IPS-15b (cell line): ENCODE data around the gene CYRIA.

Experiments used
- H3K27me3 ChIP-seq: one replicate; pipeline ENCODE4 v1.6.1; 2013; ENCODE audit warnings: low read length; ENCODE audit not compliant: control insufficient read depth, insufficient read depth
- H3K36me3 ChIP-seq: one replicate; pipeline ENCODE4 v1.6.1; 2013; ENCODE audit warnings: low read length; ENCODE audit not compliant: control insufficient read depth, insufficient read depth
- H3K4me1 ChIP-seq: one replicate; pipeline ENCODE4 v1.6.1; 2013; ENCODE audit warnings: mild to moderate bottlenecking, low read length; ENCODE audit not compliant: control insufficient read depth, insufficient read depth
- H3K4me3 ChIP-seq: one replicate; pipeline ENCODE4 v1.5.1; 2013; ENCODE audit warnings: low read depth, low read length
- H3K9ac ChIP-seq: one replicate; pipeline ENCODE4 v1.6.1; 2013; ENCODE audit warnings: low read depth, mild to moderate bottlenecking, low read length
- H3K9me3 ChIP-seq: one replicate; pipeline ENCODE4 v1.6.1; 2013; ENCODE audit warnings: mild to moderate bottlenecking, low read length; ENCODE audit not compliant: control insufficient read depth, insufficient read depth

CYRIA gene

DNA sequence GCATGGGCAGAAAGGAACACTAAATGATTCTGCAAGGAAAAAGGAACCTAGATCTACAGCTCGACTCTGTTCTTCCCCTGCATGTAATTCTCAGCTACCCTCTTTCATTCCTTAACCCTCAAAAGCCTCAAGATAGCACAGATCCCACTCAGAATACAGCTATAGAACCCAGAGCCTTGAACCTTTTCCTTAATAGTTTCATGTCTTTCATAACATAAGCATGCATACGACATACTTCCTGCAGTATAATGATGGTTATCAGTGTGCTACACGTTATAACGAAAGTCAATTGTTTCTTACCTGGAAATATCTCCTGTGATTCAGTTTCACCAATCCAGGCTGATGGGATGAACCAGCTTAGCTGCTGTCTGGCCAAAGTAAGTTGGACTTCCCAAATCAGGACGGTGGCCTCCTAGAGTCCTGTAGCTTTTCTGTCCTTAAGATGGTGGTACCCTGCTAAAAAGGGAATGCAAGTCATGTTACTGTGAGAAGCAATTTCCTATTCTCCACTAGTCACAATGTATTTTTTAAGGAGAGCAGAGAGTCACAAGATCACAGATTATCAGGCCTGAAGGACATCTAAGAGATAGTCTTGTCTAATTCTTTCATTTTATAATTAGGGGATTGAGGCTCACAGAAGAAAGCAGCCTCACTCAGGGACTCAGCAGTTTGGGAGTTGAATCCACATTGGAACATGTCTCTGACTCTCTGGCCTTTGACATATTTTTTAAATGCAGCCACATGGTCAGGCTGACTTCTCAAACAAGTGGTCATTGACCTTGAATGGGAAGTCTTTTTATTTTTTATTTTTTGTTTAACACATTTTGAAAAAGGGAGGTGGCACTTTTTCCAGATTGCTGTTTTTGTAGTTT, 41.8 kb downstream of the CYRIA start:
- H3K9ac ChIP-seq: no peak overlapping the region
- H3K9me3 ChIP-seq: no peaks in the 10 kb centered on the region
- H3K4me3 ChIP-seq: no peak overlapping the region
- no peaks in the 10 kb centered on the region for H3K36me3 ChIP-seq
- no peaks in the 10 kb centered on the region for H3K27me3 ChIP-seq
- peaks cover 11% of the 10 kb centered on the region for H3K4me1 ChIP-seq

DNA sequence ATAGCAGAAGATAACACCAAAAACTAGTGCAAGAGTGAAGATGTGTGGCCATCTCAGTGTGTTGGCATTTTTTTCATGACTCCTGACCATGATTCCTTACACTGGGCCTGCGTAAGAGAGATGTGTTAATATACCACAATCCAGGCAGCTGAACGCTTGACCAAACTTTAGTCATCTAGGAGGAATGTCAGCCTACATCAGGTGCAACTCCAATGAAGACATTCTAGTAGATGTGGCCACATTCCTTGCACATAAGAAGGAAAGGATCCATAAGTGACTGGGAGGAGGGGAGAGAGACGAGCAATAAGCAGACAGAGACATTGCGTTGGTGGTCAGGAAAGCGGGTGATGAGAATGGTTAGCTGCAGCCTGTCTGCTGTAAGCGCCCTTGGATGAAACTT, 42.6 kb downstream of the CYRIA start:
- H3K27me3 ChIP-seq: no peaks in the 10 kb centered on the region
- H3K9me3 ChIP-seq: no peaks in the 10 kb centered on the region
- no peaks in the 10 kb centered on the region for H3K36me3 ChIP-seq
- no peak overlapping the region for H3K9ac ChIP-seq
- no peak overlapping the region for H3K4me3 ChIP-seq
- H3K4me1 ChIP-seq: peaks cover 11% of the 10 kb centered on the region

DNA sequence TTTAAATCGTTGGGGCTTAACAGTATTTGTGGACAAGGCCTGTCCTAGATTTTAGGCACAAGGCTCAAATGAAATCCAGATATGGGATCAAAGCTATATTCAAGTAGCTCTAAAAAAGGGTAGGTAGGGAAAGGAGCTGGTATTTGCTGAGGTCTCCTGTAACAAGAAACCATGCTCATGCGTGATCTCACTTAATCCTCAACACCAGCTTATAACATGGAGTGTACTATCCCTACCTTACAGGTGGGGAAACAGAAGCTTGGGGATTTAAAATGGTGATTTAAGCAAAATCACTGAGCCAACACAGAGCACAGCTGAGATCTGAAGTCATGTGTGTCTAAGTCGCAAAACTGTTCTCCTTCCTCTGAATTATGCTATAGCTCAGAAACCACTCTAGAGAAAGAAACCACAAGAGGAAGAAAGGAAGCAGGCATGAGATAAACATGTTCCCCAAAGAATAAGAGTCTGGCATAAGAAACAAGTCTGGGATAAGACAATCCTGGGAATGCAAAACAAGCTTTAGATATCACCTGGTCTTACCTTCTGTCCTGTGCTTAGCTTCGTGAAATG, 43.1 kb downstream of the CYRIA start:
- Histone ChIP-seq H3K4me1 (peaks cover 11% of the 10 kb centered on the region), H3K9ac (no peak overlapping the region), H3K4me3 (no peak overlapping the region), H3K36me3 (no peaks in the 10 kb centered on the region), H3K27me3 (no peaks in the 10 kb centered on the region), H3K9me3 (no peaks in the 10 kb centered on the region)

DNA sequence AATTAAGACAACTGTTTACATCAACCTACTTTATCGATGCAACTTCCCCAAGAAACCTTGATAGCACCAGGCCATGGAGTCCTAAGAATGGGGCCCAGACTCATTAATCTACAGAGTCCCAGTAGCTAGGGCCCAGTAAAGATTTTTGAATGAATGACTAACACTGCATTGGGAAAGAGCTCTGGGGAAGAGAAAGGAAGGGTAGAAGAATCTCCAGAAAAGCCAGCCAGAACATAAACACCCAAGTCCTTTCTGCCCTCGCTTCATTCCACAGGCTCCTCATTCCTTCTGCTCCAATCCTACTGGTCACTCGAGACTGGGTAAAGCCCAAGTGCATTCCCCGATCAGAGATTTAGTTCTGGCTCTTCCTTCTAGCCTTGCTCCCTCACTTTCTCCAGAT, 44.3 kb downstream of the CYRIA start:
- Histone ChIP-seq H3K36me3 (no peaks in the 10 kb centered on the region), H3K4me3 (no peak overlapping the region), H3K27me3 (no peaks in the 10 kb centered on the region), H3K9me3 (no peaks in the 10 kb centered on the region), H3K9ac (no peak overlapping the region), H3K4me1 (peaks cover 11% of the 10 kb centered on the region)

DNA sequence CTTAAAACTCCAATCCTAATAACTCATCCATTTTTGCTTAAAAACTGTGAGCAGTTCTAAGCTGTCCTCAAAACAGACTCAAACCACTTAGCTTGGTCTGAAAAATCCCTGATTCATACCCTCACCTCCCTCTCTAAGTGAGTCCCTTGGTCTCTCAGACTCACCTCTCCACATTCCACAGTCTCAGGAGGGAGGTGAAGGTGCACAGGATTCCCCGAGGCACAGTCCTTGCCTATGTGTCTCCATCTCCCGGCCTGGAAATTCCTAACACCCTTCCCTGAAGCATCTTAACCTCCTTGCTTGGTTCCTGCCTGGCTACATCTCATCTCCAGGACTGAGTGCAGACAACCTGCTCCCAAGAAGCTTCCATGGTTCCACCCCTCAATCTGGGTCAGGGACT, 45.0 kb downstream of the CYRIA start:
- Histone ChIP-seq H3K27me3 (no peaks in the 10 kb centered on the region), H3K9me3 (no peaks in the 10 kb centered on the region), H3K4me1 (peaks cover 10% of the 10 kb centered on the region), H3K36me3 (no peaks in the 10 kb centered on the region), H3K9ac (no peak overlapping the region), H3K4me3 (no peak overlapping the region)

DNA sequence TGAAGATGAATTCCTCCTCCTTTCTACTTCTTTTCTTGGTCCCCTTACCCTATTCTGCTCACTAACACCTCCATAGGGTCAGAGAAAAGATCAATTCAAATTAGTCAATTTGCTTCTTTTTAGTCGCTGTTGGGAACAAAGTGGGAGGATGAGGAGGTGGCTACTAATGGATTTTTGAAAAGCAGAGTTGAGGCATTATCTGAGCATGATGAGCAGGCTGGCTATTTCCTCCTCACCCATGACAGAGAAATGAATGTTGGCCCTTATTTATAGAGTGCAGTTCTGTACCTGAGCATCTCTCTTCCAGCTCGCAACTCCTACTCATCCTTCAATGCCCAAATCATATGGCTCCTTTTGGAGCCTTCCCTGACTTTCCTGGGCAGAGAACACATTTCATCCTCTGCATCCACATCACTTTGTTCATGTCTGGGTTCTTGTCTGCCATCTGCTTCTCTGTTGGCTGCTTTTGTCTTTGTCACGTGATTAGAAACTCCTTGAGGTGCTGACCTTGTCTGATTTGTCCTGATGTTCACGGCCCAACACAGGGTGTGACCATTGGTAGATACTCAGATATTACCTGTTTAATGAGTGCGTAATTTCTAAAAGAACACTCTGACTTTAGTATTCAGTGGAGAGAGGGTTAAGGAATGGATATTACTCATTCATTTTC, 45.9 kb downstream of the CYRIA start:
- peaks cover 1% of the 10 kb centered on the region for H3K4me1 ChIP-seq
- H3K9ac ChIP-seq: no peak overlapping the region
- no peaks in the 10 kb centered on the region for H3K27me3 ChIP-seq
- no peak overlapping the region for H3K4me3 ChIP-seq
- no peaks in the 10 kb centered on the region for H3K9me3 ChIP-seq
- no peaks in the 10 kb centered on the region for H3K36me3 ChIP-seq

DNA sequence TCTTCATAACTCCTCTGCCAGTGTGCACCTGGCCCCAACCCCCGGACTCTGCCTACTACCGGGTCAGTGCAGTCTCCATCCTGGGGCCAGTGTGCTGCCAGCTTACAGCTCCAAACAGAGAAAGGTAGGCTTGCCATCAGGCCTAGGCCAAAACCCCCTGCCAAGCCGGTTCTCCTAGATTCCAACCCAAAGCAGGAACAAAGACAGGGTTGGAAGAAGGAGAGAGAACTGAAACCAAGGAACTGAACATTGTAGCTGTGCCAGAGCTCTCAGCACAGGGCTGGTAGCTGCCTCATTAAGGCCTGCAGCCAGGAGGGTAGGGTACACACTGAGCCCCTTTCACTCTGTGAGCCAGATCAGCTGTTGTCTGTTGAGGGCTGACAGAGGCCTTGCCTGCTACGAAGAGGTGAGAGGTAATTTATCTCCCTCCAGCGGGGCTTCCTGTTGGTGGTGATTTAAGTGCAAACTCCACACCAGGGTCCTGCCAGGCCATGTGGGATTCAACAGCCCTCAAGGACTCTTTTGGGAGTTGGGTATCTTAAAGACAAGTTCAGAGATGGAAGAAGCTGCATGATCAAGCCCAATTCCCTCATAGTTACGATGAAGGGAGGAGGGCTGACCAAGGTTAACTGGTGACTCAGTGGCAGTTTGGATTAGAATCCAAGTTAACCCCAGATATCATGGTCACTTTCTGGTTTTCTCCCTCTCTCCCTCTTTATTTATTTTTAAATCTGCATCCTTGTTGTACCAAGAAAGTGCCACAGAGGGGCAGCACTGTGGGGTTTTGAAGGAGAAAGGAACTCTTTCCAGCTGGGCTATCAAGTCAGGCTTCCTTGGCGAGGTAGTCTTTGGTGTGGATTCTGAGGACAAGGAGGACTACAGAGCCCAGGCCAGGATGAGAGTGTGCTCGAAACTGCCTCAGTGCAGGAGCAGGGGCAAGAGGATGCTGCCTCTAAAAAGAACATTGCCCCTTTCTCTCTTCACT, 48.1 kb downstream of the CYRIA start:
- no peak overlapping the region for H3K4me3 ChIP-seq
- no peak overlapping the region for H3K9ac ChIP-seq
- no peaks in the 10 kb centered on the region for H3K36me3 ChIP-seq
- no peaks in the 10 kb centered on the region for H3K9me3 ChIP-seq
- H3K27me3 ChIP-seq: no peaks in the 10 kb centered on the region
- H3K4me1 ChIP-seq: no peaks in the 10 kb centered on the region
